HG02870 (cell line): ENCODE results near the gene KLC4.
"Not testable (repeated sequence)": the region's sequence is repeated elsewhere in the genome, so short reads cannot be mapped to it uniquely, and the experiment has no call there.

ENCODE experiments used
- ATAC-seq: cut with Tn5 transposase; IDR thresholded peaks from one replicate; pipeline ENCODE4 v1.9.1; 2021; ENCODE audit warnings: mild to moderate bottlenecking, moderate library complexity; ENCODE audit not compliant: unreplicated experiment

The KLC4 gene

DNA sequence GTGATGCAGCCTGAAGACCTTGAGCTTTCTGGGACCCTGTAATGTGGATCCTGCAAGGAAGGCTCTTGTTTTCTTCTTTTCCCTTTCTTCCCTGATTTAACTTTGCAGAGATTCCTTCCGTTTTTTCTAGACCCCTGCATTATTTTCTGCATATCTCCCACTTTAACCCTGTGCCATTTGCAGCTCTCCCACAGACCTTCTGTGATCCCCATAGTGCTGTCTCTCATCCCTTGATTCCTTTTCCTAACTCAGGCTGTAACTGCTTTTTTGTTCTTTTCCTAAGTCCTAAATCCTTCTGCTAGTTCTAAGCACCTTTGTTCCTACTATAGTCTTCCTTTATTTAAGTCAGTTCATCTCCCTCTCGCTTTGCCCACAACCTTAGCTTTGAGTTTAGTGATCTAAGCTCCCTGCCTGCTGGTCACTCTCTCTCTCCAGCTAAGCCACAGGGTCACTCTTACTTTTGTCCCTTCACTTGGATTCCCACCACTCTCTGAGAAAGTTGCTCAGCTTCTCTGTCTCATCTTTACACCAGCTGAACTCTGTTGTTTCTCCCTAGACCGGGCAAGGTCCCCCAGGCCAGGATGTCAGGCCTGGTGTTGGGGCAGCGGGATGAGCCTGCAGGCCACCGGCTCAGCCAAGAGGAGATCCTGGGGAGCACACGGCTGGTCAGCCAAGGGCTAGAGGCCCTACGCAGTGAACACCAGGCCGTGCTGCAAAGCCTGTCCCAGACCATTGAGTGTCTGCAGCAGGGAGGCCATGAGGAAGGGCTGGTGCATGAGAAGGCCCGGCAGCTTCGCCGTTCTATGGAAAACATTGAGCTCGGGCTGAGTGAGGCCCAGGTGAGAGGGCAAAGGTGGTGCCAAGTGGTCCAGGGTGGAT is 1.6 kb downstream of the KLC4 start:
- ATAC-seq, result no peak

DNA sequence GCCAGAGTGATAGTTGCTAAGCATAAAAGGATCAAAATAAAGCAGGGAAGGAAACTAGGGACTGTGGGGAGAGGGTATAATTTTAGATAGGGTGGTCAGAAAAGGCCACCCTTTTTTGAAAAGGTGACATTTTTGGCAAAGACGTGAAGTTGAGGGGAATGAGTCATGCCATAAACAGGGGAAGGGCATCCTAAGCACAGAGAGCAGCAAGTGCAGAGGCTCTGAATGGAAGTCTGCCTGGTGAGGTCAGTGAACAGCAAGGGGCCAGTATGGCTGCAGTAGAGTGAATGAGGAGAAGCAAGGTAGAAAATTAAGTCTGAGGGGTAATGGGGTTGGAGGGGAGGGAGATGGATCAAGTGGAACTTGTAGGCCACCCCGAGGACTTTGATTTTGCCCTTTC is 2.4 kb downstream of the KLC4 start:
- ATAC-seq, result no peak

- ATAC-seq, result no peak
Measured at GRCh38 chr6:43062818-43063217, 3.4 kb downstream of the KLC4 start.

DNA sequence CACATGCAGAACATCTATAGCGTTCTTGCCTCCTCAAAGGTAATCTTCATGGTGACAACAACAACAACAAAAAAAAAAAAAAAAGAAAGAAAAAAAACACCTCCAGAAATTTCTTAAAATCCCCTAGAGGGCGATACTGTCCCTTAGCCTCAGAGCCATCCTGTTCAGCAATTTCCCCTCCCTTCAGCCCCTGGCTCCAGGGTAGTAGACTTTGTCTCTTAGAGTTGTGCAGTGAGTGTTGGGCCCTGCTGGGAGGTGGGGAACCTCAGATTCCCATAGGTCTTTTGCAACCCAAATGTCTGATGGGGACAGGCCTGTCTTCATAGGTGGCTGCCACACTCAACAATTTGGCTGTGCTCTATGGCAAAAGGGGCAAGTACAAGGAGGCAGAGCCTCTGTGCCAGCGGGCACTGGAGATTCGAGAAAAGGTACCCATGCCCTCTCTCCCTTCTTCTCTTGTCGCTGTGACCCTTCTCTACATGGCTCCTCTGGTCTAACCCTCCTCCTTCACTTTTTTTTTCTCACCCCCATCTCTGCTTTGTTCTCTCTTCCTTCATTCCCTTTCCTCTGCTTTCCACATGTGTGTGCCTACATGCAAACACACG is 10.7 kb downstream of the KLC4 start:
- ATAC-seq, result no peak

GRCh38 chr6:43074847-43075669 is 15.6 kb downstream of the KLC4 start:
- ATAC-seq, result no peak

- ATAC-seq, result no peak
Measured at GRCh38 chr6:43075670-43076463, 16.4 kb downstream of the KLC4 start, which contains the start of gene PTK7. TSS of gene PTK7 (plus strand) at chr6:43076314. CDS start at chr6:43076489, 175 bp downstream.

GRCh38 chr6:43076464-43077332 is 17.3 kb downstream of the KLC4 start:
- ATAC-seq, result no peak

DNA sequence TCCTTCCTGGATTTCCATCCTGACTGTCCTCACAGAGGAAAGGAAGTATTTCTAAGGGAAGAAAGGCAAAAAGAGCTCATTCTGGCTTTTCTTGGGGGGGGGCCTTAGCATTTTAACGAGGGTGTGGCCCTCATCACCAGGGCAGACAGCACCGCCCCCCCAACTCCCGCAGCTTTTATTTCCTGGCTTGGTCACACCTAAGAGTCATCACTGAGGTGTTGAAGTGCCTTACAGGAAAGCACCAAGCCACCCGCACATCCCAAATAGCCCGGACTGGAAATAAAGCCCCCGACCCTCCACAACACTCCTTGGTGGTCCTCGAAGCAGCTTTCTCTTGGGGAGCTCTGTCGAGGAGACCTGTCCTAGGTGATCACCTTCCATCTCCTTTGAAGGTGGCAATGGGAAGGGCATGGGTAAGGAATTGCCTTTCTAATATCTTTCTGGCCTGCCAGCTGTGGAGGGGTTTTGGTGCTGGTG is 17.9 kb downstream of the KLC4 start:
- no peak for ATAC-seq

GRCh38 chr6:43077981-43078511 is 18.6 kb downstream of the KLC4 start:
- no peak for ATAC-seq

DNA sequence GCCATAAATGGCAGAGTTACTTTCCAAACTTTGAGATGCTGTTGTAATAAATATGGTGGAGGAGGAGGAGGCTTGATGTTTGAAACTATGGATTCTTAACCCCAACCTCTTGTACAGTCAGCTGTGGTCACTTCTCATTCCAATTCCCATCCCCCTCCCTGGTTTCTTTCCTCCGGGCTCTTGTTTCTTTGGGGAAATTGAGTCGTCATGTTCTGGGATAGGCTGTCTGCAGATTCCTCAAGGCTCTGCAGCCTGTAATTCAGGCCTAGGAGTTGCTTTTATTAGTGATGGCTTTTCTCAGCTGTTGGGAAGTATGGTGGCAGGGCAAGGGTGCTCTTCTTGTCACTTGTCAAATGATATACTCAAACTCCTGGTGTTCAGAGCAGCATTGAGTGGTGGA is 19.3 kb downstream of the KLC4 start:
- ATAC-seq, result no peak

DNA sequence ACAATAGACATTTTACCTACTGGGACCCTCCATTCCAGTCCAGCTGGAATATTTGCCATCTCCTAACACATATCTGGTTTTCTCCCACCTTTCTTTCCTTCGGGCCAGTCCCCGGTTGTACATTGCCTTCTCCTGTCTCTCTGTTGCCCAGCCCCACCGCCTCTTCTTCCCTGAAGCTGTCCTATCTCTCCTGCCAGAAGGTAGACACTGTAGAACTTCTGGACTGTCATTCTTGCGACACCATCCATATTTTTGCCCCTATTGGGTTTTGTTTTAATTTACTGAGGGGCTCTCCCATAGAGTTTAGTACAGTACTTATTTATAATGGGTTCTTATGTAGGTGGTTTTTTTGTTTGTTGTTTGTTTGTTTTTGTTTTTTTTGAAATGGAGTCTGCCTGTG is 21.6 kb downstream of the KLC4 start:
- ATAC-seq, result no peak

DNA sequence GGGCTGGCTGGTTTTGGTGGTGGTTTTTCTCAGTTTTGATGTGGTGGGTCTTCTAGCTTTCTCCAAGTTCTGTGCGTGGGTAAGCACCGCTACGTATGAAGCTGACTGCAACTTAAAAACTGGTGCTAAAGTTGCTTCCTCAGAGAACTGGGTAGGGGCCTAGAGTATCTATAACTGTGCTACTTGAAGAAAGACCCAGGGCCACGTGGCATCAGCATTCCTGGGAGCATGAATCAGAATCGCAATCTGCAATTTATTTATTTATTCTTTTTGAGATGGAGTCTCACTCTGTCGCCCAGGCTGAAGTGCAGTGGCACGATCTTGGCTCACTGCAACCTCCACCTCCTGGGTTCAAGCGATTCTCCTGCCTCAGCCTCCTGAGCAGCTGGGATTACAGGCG is 22.5 kb downstream of the KLC4 start:
- ATAC-seq, result not testable (repeated sequence)

DNA sequence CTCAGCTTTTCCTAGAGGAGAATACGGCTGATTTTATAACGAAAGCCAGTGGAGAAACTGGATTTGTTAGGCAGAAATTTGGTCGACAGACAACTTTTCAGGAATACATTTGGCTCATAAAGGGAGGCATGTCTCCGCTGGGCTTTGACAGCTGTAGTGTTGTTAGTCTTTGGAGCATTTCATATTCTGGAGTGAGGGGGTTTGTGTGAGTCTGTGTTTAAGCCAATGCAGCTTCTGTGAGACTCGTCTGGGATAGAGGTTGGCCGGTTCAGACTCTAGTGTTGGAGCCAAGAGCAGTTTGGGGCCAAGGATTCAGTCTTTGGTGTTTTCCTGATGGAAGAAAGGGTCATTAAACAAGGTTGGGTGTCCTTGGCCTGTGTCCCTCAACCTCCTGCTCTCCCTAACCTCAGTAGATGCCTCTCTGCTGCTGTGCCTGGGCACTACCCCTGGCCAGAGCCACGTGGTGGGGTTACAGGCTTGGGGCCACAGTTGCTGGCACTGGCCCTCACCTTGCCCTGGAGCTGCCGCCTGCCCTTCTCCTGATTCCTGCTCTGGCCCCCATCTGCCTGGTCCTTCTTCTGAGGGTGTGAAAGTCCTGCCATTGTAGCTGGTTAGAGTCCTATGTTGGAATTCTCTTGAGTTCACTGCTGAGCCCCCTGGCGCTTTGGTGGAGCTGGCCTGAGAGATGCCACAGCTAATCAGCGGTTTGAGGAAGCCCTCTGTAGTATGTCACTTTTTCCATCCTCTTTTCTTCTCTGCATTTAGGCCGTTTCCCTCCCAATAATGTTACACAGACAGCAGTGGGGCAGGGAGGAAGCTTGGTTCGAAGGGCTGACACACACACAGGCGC is 23.6 kb downstream of the KLC4 start:
- no peak for ATAC-seq

- ATAC-seq, result no peak
Measured at GRCh38 chr6:43086022-43086658, 26.7 kb downstream of the KLC4 start.

GRCh38 chr6:43088654-43089056 is 29.2 kb downstream of the KLC4 start:
- no peak for ATAC-seq

- no peak for ATAC-seq
Measured at GRCh38 chr6:43089467-43089866, 30.0 kb downstream of the KLC4 start.

DNA sequence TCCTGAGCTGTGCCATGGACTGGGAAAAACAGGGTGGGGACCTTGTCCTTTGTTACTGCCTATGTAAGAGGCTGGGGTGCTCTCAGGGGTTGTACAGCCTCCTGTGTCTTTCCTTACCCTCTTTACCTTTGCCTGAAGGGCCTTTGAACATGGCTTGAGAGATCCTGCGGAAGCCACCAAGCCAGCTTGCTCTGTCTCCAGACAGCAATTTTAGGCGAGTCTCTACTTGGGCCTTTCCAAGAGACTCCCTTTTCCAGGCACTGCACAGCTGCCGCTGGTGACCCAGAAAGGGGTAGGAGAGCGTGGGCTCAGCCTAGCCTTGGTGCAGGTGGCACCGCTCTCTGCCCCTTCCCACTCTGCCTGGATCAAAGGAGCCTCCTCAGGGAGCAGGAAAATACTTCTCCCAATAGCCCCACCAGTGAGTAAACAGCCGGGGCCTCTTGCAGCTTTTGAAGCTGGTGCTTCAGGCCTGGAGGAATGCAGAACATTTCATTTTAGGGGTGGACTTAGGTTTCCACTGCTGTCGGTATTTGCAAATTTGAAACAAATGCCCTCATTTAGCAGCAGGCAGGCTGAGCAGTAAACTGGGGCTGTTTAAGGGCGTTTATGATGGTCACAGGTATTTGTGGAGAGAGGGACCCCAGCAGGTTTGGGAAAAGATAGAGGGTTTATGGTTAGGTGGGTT is 30.6 kb downstream of the KLC4 start:
- no peak for ATAC-seq
